ENCODE measurements around the gene IDH2.
"Not testable (repeated sequence)": the region's sequence is repeated elsewhere in the genome, so short reads cannot be mapped to it uniquely, and the experiment has no call there.

The IDH2 gene

GRCh38 chr15:90083419-90083818 is 18.8 kb downstream of the IDH2 start:
- DNase-seq = no peak

- no peak for DNase-seq
Measured at GRCh38 chr15:90082140-90082715, 20.0 kb downstream of the IDH2 start.

- no peak for DNase-seq
Measured at GRCh38 chr15:90080818-90081393, 21.4 kb downstream of the IDH2 start.

- no peak for DNase-seq
Measured at GRCh38 chr15:90080458-90080755, 21.9 kb downstream of the IDH2 start.

GRCh38 chr15:90079619-90080457 is 22.4 kb downstream of the IDH2 start:
- no peak for DNase-seq

- no peak for DNase-seq
Measured at GRCh38 chr15:90078965-90079364, 23.3 kb downstream of the IDH2 start.

- no peak for DNase-seq
Measured at GRCh38 chr15:90076716-90077115, 25.6 kb downstream of the IDH2 start.

GRCh38 chr15:90075420-90076289 is 26.6 kb downstream of the IDH2 start:
- no peak for DNase-seq

GRCh38 chr15:90074916-90075315 is 27.4 kb downstream of the IDH2 start:
- DNase-seq = no peak

- no peak for DNase-seq
Measured at GRCh38 chr15:90074023-90074422, 28.2 kb downstream of the IDH2 start.

- no peak for DNase-seq
Measured at GRCh38 chr15:90072978-90073640, 29.2 kb downstream of the IDH2 start.

GRCh38 chr15:90071220-90071807 is 31.0 kb downstream of the IDH2 start:
- DNase-seq = peak; percentile 19 to 73 (median 52)

- not testable (repeated sequence) for DNase-seq
Measured at GRCh38 chr15:90070623-90071022, 31.6 kb downstream of the IDH2 start.

- no peak for DNase-seq
Measured at GRCh38 chr15:90067953-90068606, 34.2 kb downstream of the IDH2 start.

GRCh38 chr15:90067181-90067952 is 34.9 kb downstream of the IDH2 start:
- DNase-seq = no peak

- no peak for DNase-seq
Measured at GRCh38 chr15:90065682-90066049, 36.6 kb downstream of the IDH2 start.

GRCh38 chr15:90064911-90065681 is 37.2 kb downstream of the IDH2 start:
- no peak for DNase-seq

GRCh38 chr15:90063770-90064247 is 38.5 kb downstream of the IDH2 start:
- no peak for DNase-seq

- no peak for DNase-seq
Measured at GRCh38 chr15:90062973-90063769, 39.1 kb downstream of the IDH2 start.

Data from activated naive CD4-positive, alpha-beta T cell (primary cell).